Measurements from ENCODE around the gene MAN1A2.

DNA sequence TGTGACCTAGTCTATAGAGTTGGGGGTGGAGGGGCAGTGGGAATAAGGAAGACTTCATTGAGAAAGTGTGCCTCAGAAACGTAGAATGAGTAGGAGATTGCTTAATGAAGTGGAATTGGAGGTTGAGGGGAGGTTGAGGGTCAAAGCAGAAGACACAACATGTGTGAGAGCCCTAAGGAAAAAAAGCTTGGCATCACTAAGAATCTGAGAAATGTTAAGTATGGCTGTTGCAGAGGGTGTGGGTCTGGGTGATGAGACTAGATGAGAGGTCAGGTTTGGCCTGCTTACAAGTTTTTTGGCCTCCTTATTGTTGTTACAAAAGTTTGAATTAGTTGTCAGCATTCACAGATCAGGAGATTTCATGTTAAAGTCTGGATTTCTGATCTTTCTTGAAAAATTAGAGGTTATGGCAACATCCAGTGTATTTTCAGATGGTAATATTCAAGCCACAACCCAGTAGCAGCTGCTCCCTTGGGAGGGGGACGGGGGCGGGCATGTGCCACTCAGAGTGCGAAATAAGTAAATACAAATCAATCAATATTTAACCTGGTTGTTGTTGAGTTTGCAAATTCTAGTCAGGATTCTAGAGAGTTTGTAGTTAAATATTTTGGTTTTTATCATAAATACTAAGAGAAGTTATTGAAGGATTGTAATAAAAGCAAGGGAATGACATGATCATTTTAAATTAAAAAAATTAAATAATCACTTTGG, 4.3 kb downstream of the MAN1A2 start:
- TF ChIP-seq, protein P1, sequence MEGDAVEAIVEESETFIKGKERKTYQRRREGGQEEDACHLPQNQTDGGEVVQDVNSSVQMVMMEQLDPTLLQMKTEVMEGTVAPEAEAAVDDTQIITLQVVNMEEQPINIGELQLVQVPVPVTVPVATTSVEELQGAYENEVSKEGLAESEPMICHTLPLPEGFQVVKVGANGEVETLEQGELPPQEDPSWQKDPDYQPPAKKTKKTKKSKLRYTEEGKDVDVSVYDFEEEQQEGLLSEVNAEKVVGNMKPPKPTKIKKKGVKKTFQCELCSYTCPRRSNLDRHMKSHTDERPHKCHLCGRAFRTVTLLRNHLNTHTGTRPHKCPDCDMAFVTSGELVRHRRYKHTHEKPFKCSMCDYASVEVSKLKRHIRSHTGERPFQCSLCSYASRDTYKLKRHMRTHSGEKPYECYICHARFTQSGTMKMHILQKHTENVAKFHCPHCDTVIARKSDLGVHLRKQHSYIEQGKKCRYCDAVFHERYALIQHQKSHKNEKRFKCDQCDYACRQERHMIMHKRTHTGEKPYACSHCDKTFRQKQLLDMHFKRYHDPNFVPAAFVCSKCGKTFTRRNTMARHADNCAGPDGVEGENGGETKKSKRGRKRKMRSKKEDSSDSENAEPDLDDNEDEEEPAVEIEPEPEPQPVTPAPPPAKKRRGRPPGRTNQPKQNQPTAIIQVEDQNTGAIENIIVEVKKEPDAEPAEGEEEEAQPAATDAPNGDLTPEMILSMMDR (tag by site-specific recombination; IDR thresholded peaks at IDR 0.05) = no peak
- TF ChIP-seq ZNF239 (tag by site-specific recombination; IDR thresholded peaks at IDR 0.05) (no peak), ZNF830 (tag by site-specific recombination; IDR thresholded peaks at IDR 0.05; ENCODE audit: low read depth) (no peak), ZNF423 (tag by site-specific recombination; IDR thresholded peaks at IDR 0.05) (no peak), MYNN (tag by site-specific recombination; IDR thresholded peaks at IDR 0.05; ENCODE audit: borderline replicate concordance) (no peak), ZNF335 (tag by site-specific recombination; conservative IDR thresholded peaks at IDR 0.05) (no peak), RBAK (tag by site-specific recombination; IDR thresholded peaks at IDR 0.05) (no peak)
- TF ChIP-seq, protein P2, sequence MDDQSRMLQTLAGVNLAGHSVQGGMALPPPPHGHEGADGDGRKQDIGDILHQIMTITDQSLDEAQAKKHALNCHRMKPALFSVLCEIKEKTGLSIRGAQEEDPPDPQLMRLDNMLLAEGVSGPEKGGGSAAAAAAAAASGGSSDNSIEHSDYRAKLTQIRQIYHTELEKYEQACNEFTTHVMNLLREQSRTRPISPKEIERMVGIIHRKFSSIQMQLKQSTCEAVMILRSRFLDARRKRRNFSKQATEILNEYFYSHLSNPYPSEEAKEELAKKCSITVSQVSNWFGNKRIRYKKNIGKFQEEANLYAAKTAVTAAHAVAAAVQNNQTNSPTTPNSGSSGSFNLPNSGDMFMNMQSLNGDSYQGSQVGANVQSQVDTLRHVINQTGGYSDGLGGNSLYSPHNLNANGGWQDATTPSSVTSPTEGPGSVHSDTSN (CRISPR knock-in tag; IDR thresholded peaks at IDR 0.05) = no peak
- TF ChIP-seq, protein P3, sequence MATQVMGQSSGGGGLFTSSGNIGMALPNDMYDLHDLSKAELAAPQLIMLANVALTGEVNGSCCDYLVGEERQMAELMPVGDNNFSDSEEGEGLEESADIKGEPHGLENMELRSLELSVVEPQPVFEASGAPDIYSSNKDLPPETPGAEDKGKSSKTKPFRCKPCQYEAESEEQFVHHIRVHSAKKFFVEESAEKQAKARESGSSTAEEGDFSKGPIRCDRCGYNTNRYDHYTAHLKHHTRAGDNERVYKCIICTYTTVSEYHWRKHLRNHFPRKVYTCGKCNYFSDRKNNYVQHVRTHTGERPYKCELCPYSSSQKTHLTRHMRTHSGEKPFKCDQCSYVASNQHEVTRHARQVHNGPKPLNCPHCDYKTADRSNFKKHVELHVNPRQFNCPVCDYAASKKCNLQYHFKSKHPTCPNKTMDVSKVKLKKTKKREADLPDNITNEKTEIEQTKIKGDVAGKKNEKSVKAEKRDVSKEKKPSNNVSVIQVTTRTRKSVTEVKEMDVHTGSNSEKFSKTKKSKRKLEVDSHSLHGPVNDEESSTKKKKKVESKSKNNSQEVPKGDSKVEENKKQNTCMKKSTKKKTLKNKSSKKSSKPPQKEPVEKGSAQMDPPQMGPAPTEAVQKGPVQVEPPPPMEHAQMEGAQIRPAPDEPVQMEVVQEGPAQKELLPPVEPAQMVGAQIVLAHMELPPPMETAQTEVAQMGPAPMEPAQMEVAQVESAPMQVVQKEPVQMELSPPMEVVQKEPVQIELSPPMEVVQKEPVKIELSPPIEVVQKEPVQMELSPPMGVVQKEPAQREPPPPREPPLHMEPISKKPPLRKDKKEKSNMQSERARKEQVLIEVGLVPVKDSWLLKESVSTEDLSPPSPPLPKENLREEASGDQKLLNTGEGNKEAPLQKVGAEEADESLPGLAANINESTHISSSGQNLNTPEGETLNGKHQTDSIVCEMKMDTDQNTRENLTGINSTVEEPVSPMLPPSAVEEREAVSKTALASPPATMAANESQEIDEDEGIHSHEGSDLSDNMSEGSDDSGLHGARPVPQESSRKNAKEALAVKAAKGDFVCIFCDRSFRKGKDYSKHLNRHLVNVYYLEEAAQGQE (tag by site-specific recombination; IDR thresholded peaks at IDR 0.05) = no peak
